HG03175 (cell line): ENCODE results near the gene ZMYND19.
A peak's percentile ranks its signal among the peaks of the same experiment; 100 is the strongest.
"Not testable (repeated sequence)": the region's sequence is repeated elsewhere in the genome, so short reads cannot be mapped to it uniquely, and the experiment has no call there.

Experiments
- ATAC-seq: cut with Tn5 transposase; IDR thresholded peaks from one replicate; pipeline ENCODE4 v1.9.1; 2021; ENCODE audit warnings: mild to moderate bottlenecking, moderate library complexity; ENCODE audit not compliant: unreplicated experiment

The ZMYND19 gene

DNA sequence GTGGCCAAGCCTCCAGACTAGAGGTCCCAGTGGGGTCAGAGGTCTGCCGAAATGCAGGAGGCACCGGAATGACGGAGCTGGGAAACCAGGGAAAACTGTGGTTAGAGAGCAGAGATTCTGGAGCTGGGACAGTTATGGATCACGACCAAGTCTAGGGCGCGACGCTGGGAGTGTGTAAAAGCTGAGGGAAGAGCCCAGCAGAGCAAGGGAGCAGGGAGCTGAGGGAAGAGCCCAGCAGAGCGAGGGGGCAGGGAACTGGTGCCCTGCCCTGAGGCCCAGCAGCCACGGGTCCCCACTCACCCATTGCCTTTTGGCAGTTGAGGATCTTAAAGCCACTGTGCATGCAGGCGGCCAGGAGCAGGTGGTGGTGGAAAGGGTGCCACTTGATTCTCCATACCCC is 26.2 kb downstream of the ZMYND19 start:
- ATAC-seq: no peak

GRCh38 chr9:137558127-137558526 is 32.2 kb downstream of the ZMYND19 start:
- ATAC-seq: no peak

- ATAC-seq: no peak
Measured at GRCh38 chr9:137556069-137556838, 34.1 kb downstream of the ZMYND19 start.

DNA sequence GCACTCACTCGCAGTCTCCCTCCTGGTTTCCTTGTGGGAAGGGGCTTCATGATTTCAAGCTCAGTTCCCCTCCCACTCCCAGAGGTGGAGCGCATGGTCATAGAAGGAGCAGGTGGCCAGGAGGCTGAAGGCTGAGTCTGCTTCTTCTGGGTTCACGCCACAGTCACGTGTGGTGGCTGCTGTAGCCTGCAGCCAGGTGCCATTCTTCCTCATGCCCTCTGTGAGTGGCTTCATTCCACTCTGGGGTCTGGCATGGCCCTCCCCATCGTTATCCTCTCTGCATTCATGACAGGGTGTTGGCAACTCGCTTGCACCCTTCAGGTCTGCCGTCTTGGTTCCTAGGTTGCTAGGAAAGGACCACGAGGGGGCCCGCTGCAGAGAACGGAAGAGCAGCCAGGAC is 35.1 kb downstream of the ZMYND19 start:
- no peak for ATAC-seq

DNA sequence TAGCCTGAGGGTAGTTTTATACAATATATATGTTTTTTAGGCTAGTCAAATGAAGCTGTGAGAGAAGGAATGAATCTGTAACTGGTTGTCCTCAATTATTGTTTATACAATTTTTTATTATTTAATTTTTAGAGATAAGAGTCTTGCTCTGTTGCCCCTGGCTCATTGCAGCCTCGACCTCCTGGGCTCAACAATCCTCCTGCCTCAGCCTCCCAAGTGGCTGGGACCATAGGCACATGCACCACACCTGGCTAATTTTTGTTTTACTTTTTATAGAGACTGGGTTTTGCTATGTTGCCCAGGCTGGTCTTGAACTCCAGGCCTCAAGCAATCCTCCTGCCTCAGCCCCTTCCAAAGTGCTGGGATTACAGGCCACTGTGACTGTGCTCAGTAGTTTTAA is 36.0 kb downstream of the ZMYND19 start:
- no peak for ATAC-seq

DNA sequence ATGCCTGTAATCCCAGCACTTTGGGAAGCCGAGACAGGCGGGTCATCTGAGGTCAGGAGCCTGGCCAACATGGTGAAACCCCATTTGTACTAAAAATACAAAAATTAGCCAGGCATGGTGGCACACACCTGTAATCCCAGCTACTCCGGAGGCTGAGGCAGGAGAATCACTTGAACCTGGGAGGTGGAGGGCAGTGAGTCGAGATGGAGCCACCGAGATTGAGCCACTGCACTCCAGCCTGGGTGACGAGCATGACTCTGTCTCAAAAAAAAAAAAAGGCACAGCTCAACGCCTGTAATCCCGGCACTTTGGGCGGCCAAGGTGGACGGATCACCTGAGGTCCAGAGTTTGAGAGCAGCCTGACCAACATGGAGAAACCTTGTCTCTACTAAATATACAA is 36.7 kb downstream of the ZMYND19 start:
- ATAC-seq: not testable (repeated sequence)

GRCh38 chr9:137552022-137552768 is 38.1 kb downstream of the ZMYND19 start:
- peak; percentile 29 for ATAC-seq

DNA sequence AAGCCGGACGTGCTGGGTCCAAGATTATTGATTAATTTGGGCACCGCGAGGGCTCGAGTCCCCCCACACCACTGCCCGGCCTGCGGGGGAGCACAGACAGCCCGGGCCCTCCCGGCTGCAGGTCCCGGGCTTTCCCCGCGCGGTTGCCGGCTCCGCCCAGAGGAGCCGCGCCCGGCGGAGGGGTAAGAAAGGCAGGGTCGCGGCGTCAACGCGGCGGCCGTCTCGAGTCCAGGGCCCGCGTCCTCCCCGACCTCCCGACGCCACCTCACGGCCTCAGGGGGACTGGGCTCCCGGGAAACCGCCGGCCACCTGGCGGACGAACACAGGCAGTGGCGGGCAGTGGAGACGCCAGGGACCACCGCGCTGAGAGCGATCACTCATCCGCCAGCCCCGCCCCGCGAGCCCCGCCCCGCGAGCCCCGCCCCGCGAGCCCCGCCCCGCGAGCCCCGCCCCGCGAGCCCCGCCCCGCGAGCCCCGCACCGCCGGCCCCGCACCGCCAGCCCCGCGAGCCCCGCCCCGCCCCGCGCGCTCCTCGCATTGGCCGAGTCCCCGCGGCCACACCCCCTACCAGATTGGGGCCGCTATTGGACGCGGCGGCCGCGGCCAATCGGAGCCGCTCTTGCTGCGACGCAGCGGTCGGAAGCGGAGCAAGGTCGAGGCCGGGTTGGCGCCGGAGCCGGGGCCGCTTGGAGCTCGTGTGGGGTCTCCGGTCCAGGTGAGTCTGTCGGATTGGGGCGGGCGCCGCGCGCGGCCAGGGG is 38.9 kb downstream of the ZMYND19 start, which contains the start of gene MRPL41:
MRPL41 (plus strand) TSS at position 616 of the 758 bp plus-strand sequence. CDS start 203 bp downstream, outside the sequence.
- peak; percentile 74 for ATAC-seq

DNA sequence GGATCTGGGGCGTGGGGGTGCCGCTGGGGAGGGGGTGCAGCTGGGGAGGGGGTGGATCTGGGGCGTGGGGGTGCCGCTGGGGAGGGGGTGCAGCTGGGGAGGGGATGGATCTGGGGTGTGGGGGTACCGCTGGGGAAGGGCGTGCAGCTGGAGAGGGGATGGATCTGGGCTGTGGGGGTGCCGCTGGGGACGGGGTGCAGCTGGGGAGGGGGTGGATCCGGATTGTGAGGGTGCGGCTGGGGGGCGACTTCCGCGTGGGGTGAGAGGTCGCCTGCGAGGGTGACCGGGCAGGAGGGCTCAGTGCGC is 39.4 kb downstream of the ZMYND19 start:
- not testable (repeated sequence) for ATAC-seq

DNA sequence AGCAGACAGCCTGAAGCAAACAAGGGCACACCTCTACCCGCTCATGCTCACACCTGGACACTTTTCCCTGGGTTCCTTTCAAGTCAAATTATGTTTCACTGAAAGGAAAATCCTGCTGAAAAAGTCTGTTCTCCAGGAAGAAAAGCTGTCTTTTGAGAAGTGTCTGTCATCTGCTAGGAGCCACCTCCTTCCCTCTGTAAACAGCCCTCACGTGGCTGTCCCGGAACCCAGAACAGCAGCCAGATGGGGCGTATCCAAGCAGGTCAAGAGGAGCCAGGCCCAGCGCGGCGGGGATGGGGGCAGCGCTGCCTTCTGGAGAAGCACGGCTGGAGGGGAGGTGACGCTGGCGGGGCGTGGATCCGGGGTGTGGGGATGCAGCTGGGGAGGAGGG is 40.1 kb downstream of the ZMYND19 start, which contains the start of gene PNPLA7:
PNPLA7 (minus strand) TSS at position 172 of the 391 bp plus-strand sequence. CDS start 205 bp downstream, outside the sequence.
- no peak for ATAC-seq

DNA sequence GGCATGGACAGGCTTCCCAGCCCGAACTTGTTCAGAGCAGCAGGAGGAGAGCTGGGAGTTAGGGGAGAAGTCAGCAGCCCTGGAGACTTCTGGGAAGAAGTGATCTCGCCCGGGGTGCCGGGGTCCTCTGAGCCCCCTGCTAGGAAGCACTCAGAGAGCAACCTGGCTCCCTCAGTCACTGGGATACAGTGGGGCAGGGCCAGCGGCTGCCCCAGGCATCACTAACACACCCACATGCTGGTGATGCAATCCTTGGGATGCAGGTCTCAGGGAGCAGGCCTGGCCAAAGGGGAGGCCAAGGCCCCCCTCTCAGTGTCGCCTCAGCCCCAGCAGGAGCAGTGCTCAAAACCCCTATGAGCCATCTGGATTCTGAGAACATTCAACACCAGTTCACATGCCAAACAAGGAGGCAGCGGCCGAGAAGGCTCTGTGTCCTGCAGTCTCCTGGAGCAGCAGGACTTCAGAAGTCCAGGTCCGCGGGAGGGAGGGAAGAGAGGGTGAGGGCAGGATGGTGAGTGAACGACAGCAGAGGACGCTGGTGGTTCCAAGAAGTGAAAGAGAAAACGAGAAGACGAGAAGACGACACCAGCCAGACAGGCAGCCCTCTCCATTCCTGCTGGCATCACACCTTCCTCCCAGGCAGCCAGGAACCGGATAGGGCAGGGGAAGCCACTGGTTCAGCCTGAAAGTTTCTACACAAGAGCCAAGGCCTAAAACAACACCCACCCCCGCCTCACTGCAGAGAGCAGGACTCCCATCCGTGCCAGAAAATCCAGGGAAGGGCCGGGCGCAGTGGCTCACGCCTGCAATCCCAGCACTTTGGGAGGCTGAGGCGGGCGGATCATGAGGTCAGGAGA is 42.4 kb downstream of the ZMYND19 start:
- no peak for ATAC-seq

- no peak for ATAC-seq
Measured at GRCh38 chr9:137545123-137545522, 45.2 kb downstream of the ZMYND19 start.

- ATAC-seq: no peak
Measured at GRCh38 chr9:137544176-137544760, 46.0 kb downstream of the ZMYND19 start.

- no peak for ATAC-seq
Measured at GRCh38 chr9:137543237-137543963, 46.9 kb downstream of the ZMYND19 start.

DNA sequence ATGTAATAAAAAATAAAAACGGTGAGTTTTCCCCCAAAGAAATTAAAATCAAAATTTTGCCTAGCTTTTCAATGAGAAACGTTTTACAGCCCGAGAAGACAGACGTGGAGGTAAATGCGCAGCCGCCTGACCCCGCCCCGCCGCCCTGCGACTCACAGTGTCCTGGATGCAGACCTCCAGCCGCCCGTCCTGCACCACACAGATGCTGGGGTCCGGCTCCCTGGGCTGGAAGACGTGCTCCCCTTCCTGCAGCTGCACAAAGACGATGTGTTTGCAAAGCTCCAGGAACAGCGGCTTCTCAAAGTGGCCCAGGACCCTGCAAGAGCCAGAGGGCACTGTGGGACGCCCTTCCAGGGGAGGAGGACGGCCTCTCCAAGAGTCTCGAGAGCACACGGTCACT is 47.8 kb downstream of the ZMYND19 start:
- no peak for ATAC-seq

DNA sequence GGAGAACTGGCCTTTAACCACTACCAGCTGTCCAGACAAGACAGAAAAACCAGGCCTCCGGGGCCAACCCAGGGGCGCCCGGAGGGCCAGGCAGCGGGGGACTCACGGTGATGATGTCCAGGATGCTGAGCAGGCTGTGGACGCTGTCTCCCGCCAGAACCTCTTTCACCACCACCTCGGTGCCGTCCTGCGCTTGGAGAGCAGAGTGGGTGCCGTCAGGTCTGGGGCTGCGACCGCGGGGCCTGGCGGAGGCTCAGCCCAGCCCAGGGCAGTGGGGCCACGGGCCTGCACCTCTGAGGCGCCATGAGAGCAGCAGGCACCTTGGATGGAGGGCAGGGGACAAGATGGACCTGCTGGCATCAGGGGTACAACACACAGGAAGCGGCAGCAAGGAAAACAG is 49.8 kb downstream of the ZMYND19 start:
- ATAC-seq: no peak

DNA sequence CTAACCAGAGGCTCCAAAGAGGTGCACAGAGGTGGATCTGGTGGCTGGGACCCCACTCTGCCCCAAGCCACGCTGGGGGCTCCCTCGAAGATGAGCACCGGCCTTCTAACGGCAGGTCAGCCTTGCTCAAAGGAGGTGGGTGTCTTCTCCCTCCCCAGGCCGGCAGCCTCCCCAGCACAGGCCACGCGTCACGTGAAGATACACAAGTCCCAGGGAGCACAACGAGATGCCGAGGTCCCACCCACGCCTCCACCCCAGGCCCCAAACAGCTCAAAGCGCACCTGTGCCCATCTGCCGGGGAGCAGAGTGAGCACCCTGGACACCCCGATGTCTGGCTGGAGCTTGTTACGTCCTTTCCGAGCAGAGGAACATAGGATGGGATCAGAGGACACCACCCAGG is 52.3 kb downstream of the ZMYND19 start:
- ATAC-seq: no peak

DNA sequence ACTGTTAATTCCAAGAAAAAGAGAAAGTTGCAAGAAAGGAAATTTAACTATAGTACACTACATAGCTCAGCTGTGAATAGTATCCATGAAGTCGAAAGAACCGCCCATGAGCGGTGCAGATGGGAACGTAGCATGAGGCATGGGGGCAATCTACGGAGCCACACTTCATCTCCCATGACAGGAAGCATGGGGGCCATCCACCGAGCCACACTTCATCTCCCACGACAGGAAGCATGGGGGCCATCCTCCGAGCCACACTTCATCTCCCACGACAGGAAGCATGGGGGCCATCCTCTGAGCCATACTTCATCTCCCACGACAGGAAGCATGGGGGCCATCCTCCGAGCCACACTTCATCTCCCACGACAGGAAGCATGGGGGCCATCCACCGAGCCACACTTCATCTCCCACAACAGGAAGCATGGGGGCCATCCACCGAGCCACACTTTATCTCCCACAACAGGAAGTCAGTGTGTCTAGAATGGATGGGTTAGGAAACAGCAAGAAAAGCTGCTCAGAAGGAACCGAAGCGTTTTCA is 53.6 kb downstream of the ZMYND19 start:
- not testable (repeated sequence) for ATAC-seq

GRCh38 chr9:137535120-137535428 is 55.2 kb downstream of the ZMYND19 start:
- no peak for ATAC-seq
